Osteocyte (in vitro differentiated cells): ENCODE data around the gene PCDHB11. TPM values are rescaled to one million over a fixed set of nuclear protein-coding genes. Genes with fewer than 3 reads are reported as not detected.
A peak's percentile ranks its signal among the peaks of the same experiment; 100 is the strongest.
"Not testable (repeated sequence)": the region's sequence is repeated elsewhere in the genome, so short reads cannot be mapped to it uniquely, and the experiment has no call there.

Experiments
- DNase-seq: peaks from one replicate; pipeline ENCODE4 v3.0.0; 2021; ENCODE audit warnings: mixed read lengths; ENCODE audit not compliant: unreplicated experiment; ENCODE audit errors: extremely low spot score
- H3K27ac Mint-ChIP-seq: one replicate; pipeline ENCODE4 v1.8.0; 2021; ENCODE audit warnings: mild to moderate bottlenecking, mixed read lengths; ENCODE audit not compliant: unreplicated experiment
- H3K27me3 Mint-ChIP-seq: one replicate; pipeline ENCODE4 v1.8.0; 2021; ENCODE audit warnings: mixed read lengths; ENCODE audit not compliant: unreplicated experiment
- H3K36me3 Mint-ChIP-seq: one replicate; pipeline ENCODE4 v1.8.0; 2021; ENCODE audit warnings: mixed read lengths; ENCODE audit not compliant: unreplicated experiment
- H3K4me1 Mint-ChIP-seq: one replicate; pipeline ENCODE4 v1.8.0; 2021; ENCODE audit warnings: mixed read lengths; ENCODE audit not compliant: unreplicated experiment
- H3K4me3 Mint-ChIP-seq: one replicate; pipeline ENCODE4 v1.8.0; 2021; ENCODE audit warnings: mild to moderate bottlenecking, moderate library complexity, mixed read lengths; ENCODE audit not compliant: unreplicated experiment
- H3K9me3 Mint-ChIP-seq: one replicate; pipeline ENCODE4 v1.8.0; 2021; ENCODE audit warnings: mixed read lengths; ENCODE audit not compliant: unreplicated experiment
- total RNA-seq: library from RNA; stranded (reverse); gene quantifications from 2 replicates; pipeline ENCODE4 v1.2.1, GENCODE V29; 2021
- TF ChIP-seq, protein P1 (sequence below): fragments of 200-600 bp; sonication (generic); IDR thresholded peaks from 2 replicates; pipeline ENCODE4 v1.5.0; 2021; ENCODE audit warnings: antibody characterized with exemption, mild to moderate bottlenecking, moderate library complexity

Gene PCDHB11
- total RNA-seq, 1 donor from 2014 or later = 1.9 TPM

DNA sequence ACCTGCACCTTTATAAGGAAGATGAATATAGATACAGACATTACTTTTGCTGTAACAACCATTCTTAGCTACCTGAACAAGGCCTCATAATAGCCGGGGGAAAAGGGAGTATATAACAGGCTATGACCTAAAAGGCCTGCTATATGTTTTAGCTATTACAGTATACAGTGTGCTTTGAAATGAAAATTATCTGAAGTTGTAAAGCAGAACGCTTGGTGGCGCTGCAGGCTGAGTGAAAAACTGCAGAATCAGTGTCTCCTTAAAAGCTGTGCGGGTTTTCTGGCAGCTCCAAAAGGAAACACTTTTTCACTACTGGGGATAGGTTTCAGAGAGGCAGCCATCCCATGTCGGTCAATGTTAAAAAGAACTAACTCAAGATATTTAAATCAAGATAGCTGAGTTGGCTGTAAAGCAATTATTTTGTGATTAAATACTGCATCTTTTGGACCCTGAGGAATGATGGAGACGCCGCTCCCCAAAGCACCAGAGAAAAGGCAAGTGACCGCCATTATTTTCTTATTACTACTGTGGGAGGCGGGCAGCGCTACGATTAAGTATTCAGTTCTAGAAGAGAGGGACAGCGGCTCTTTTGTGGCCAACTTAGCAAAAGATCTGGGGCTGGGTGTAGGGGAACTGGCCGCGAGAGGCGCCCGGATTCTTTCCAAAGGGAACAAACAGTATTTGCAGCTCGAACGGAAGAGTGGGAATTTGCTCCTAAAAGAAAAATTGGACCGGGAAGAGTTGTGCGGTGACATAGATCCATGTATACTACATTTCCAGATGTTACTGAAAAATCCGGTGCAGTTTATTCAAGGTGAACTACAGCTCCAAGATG is 43.7 kb upstream of the PCDHB11 start:
- no peak overlapping the region for H3K4me3 Mint-ChIP-seq
- H3K4me1 Mint-ChIP-seq = no peaks in the 10 kb centered on the region
- no peaks in the 10 kb centered on the region for H3K27me3 Mint-ChIP-seq
- H3K9me3 Mint-ChIP-seq = peaks cover 23% of the 10 kb centered on the region
- H3K27ac Mint-ChIP-seq = no peak overlapping the region
- H3K36me3 Mint-ChIP-seq = peaks cover 18% of the 10 kb centered on the region
- TF ChIP-seq, protein P1, sequence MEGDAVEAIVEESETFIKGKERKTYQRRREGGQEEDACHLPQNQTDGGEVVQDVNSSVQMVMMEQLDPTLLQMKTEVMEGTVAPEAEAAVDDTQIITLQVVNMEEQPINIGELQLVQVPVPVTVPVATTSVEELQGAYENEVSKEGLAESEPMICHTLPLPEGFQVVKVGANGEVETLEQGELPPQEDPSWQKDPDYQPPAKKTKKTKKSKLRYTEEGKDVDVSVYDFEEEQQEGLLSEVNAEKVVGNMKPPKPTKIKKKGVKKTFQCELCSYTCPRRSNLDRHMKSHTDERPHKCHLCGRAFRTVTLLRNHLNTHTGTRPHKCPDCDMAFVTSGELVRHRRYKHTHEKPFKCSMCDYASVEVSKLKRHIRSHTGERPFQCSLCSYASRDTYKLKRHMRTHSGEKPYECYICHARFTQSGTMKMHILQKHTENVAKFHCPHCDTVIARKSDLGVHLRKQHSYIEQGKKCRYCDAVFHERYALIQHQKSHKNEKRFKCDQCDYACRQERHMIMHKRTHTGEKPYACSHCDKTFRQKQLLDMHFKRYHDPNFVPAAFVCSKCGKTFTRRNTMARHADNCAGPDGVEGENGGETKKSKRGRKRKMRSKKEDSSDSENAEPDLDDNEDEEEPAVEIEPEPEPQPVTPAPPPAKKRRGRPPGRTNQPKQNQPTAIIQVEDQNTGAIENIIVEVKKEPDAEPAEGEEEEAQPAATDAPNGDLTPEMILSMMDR = no peak
- DNase-seq = no peak

DNA sequence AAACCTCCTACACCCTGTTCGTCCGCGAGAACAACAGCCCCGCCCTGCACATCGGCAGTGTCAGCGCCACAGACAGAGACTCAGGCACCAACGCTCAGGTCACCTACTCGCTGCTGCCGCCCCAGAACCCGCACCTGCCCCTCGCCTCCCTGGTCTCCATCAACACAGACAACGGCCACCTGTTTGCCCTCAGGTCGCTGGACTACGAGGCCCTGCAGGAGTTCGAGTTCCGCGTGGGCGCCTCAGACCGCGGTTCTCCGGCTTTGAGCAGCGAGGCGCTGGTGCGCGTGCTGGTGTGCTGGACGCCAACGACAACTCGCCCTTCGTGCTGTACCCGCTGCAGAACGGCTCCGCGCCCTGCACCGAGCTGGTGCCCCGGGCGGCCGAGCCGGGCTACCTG is 42.1 kb upstream of the PCDHB11 start:
- not testable (repeated sequence) for H3K4me1 Mint-ChIP-seq, H3K4me3 Mint-ChIP-seq, H3K27me3 Mint-ChIP-seq, H3K27ac Mint-ChIP-seq, DNase-seq
- H3K36me3 Mint-ChIP-seq = peaks cover 14% of the 10 kb centered on the region
- peaks cover 36% of the 10 kb centered on the region for H3K9me3 Mint-ChIP-seq

DNA sequence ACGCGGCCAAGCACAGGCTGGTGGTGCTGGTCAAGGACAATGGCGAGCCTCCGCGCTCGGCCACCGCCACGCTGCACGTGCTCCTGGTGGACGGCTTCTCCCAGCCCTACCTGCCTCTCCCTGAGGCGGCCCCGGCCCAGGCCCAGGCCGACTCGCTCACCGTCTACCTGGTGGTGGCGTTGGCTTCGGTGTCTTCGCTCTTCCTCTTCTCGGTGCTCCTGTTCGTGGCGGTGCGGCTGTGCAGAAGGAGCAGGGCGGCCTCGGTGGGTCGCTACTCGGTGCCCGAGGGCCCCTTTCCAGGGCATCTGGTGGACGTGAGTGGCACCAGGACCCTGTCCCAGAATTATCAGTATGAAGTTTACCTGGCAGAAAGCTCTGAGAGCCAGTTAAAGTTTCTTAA is 41.5 kb upstream of the PCDHB11 start:
- H3K36me3 Mint-ChIP-seq = peaks cover 12% of the 10 kb centered on the region
- H3K9me3 Mint-ChIP-seq = peaks cover 34% of the 10 kb centered on the region
- DNase-seq, H3K4me3 Mint-ChIP-seq, H3K27ac Mint-ChIP-seq, H3K27me3 Mint-ChIP-seq, H3K4me1 Mint-ChIP-seq: not testable (repeated sequence)

DNA sequence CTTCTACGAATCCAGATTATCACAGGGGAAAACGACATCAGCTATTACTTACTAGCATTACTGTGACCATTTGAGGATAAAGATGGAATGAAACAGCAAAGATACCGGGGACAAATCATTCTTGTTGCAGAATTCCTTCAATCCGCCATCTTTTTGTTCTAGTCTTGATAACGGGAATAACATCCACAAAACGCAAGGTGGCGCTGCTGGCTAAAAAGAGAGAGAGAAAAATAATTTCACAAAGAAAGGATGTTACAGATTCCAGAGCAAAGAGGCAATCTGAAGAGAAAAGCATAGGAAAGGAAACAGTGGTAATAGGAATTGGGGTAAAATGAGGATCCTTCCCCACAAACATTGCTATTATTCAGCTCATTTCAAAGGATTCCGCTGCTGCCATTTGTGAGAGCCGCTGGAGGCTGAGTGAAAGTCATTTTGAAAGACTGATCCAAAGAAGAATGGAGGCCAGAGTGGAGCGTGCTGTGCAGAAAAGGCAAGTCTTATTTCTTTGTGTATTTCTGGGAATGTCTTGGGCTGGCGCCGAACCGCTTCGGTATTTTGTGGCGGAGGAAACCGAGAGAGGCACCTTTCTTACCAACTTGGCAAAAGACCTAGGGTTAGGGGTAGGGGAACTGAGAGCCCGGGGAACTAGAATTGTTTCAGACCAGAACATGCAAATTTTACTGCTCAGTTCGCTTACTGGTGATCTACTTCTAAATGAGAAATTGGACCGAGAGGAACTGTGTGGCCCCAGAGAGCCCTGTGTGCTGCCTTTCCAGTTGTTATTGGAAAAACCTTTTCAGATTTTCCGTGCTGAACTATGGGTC is 26.8 kb upstream of the PCDHB11 start, which contains the start of gene PCDHB7:
TSS of gene PCDHB7 (plus strand) at position 264 of the 824 bp plus-strand sequence. CDS start at position 456, 192 bp downstream.
- no peak for DNase-seq
- H3K4me1 Mint-ChIP-seq = no peaks in the 10 kb centered on the region
- H3K27me3 Mint-ChIP-seq = no peaks in the 10 kb centered on the region
- H3K36me3 Mint-ChIP-seq = peaks cover 10% of the 10 kb centered on the region
- H3K27ac Mint-ChIP-seq = no peak within 1 kb of the TSS
- TF ChIP-seq, protein P1 = peak; percentile 13
- no peak within 1 kb of the TSS for H3K4me3 Mint-ChIP-seq
- peaks cover 34% of the 10 kb centered on the region for H3K9me3 Mint-ChIP-seq

DNA sequence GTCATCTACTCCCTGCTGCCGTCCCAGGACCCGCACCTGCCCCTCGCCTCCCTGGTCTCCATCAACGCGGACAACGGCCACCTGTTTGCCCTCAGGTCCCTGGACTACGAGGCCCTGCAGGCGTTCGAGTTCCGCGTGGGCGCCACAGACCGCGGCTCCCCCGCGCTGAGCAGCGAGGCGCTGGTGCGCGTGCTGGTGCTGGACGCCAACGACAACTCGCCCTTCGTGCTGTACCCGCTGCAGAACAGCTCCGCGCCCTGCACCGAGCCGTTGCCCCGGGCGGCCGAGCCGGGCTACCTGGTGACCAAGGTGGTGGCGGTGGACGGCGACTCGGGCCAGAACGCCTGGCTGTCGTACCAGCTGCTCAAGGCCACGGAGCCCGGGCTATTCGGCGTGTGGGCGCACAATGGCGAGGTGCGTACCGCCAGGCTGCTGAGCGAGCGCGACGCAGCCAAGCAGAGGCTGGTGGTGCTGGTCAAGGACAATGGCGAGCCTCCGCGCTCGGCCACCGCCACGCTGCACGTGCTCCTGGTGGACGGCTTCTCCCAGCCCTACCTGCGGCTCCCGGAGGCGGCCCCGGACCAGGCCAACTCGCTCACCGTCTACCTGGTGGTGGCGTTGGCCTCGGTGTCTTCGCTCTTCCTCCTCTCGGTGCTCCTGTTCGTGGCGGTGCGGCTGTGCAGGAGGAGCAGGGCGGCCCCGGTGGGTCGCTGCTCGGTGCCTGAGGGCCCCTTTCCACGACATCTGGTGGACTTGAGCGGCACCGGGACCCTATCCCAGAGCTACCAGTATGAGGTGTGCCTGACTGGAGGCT is 24.9 kb upstream of the PCDHB11 start:
- H3K9me3 Mint-ChIP-seq = peaks cover 19% of the 10 kb centered on the region
- not testable (repeated sequence) for H3K4me3 Mint-ChIP-seq, DNase-seq, H3K27ac Mint-ChIP-seq, H3K4me1 Mint-ChIP-seq, H3K27me3 Mint-ChIP-seq, H3K36me3 Mint-ChIP-seq

DNA sequence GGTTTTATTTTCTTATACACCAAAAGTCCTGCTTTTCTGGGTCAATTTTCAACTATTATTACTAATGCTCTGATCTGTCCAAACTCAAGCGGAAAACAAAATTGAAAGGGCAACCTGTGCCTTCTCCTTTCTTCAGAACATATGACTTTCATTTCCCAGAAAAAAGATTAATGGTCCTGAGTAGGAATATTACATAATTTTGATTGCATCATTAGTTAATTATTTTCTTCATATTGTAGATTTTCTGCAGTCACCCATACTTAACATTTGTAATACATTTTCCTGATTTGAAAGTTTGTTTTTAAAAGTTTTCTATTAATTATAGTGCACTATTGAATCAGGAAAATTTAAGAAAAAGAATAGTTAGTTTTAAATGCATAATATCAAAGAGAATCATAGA is 23.5 kb upstream of the PCDHB11 start:
- DNase-seq = no peak
- Mint-ChIP-seq H3K4me3 (no peak overlapping the region), H3K27ac (no peak overlapping the region), H3K4me1 (no peaks in the 10 kb centered on the region), H3K27me3 (no peaks in the 10 kb centered on the region), H3K36me3 (peaks cover 5% of the 10 kb centered on the region), H3K9me3 (peaks cover 9% of the 10 kb centered on the region)
- TF ChIP-seq, protein P1 = no peak

DNA sequence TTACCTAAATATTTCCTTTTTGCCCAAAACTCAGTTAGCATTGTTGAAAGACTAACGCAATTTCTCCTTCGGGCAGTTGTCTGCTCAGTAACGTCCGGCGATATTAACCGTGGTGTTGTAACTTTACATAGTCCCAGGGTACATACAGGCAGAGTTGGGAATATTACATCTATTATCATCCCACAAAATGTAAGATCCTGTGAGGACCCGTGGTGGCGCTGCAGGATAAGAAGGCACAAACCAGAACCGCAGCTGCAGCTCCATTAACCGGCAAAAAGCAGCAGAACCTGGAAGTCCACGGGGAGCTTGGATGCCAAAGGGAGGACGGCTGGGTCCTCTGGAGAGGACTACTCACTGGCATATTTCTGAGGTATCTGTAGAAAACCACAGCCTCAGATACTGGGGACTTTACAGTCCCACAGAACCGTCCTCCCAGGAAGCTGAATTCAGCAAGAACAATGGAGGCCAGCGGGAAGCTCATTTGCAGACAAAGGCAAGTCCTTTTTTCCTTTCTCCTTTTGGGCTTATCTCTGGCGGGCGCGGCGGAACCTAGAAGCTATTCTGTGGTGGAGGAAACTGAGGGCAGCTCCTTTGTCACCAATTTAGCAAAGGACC is 21.7 kb upstream of the PCDHB11 start, which contains the start of gene PCDHB8:
TSS of gene PCDHB8 (plus strand) at position 214 of the 615 bp plus-strand sequence. CDS start at position 459, 245 bp downstream.
- H3K36me3 Mint-ChIP-seq, H3K27me3 Mint-ChIP-seq: not testable (repeated sequence)
- peaks cover 18% of the 10 kb centered on the region for H3K9me3 Mint-ChIP-seq

DNA sequence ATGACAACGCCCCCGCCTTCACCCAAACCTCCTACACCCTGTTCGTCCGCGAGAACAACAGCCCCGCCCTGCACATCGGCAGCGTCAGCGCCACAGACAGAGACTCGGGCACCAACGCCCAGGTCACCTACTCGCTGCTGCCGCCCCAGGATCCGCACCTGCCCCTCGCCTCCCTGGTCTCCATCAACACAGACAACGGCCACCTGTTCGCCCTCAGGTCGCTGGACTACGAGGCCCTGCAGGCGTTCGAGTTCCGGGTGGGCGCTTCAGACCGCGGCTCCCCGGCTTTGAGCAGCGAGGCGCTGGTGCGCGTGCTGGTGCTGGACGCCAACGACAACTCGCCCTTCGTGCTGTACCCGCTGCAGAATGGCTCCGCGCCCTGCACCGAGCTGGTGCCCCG is 20.1 kb upstream of the PCDHB11 start:
- not testable (repeated sequence) for H3K36me3 Mint-ChIP-seq, DNase-seq, H3K4me1 Mint-ChIP-seq, H3K27me3 Mint-ChIP-seq, H3K27ac Mint-ChIP-seq, H3K4me3 Mint-ChIP-seq
- H3K9me3 Mint-ChIP-seq = peaks cover 24% of the 10 kb centered on the region

More for the DNA sequence above, 21.7 kb upstream of the PCDHB11 start, which contains the start of gene PCDHB8:
- not testable (repeated sequence) for H3K4me3 Mint-ChIP-seq, H3K4me1 Mint-ChIP-seq, DNase-seq, H3K27ac Mint-ChIP-seq
